GDM1 (cell line): Measurements from ENCODE around the gene KLHL13.
"Not testable (repeated sequence)": the region's sequence is repeated elsewhere in the genome, so short reads cannot be mapped to it uniquely, and the experiment has no call there.

ENCODE experiments used
- DNase-seq: peaks from one replicate; lab custom pipeline; 2025; lab: John Stamatoyannopoulos, UW

KLHL13 gene

DNA sequence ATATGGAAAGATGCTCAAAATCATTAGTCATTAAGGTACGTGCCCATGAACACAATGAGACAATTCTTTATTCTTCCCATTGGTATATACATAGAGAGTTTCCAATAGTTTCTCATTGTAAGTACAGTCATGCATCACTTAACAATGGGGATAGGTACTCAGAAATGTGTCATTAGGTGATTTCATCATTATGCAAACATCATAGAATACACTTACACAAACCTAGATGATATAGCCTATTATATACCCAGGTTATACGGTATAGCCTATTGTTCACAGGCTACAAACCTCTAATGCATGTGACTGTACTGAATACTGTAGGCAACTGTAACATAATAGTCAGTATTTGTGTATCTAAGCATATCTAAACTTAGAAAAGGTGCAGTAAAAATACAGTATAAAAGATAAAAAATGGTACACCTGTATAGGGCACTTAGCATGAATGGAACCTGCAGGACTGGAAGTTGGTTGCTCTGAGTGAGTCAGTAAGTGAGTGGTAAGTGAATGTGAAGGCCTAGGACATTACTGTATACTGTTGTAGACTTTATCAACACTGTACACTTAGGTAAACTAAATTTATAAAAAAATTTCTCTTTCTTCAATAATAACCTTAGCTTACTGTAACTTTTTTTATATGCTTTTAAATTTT lies 49.6 kb downstream of the KLHL13 start:
- DNase-seq: no peak

DNA sequence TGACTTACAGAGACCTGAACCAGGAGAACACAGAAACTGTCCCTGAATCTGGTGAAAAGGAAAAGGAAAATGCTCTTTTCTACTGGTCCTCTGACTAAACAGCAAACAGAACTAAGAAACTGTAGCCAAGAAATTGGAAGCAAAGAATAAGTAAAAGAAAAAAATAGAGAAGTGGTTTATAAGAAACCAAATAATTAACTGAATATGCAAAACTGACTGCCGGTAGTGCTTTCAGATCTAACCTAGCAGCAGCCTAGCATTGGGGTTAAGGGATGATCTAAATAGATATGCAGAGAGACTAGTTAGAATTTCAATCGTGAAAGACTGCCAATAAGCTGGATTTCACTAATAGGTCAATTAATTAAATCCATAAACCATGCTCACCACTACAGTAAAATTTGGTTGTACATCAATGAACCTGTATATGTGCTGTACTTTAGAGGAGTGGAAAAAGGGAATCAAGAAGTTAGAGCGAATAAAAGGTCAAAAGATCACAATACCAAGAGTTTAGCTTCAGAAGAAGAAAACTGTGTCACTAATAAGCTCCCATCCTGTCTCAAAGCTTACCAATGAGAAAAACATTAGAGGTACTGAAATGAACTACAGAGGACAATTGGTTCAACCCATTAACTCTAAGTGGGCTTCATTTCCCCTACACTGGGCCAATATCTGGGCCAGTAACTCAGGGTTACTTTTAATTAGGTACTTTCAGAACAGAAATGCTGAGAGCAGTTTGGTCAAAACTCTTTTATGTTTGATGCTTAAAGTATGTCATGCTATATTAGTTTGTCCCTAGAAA lies 53.6 kb downstream of the KLHL13 start:
- no peak for DNase-seq

DNA sequence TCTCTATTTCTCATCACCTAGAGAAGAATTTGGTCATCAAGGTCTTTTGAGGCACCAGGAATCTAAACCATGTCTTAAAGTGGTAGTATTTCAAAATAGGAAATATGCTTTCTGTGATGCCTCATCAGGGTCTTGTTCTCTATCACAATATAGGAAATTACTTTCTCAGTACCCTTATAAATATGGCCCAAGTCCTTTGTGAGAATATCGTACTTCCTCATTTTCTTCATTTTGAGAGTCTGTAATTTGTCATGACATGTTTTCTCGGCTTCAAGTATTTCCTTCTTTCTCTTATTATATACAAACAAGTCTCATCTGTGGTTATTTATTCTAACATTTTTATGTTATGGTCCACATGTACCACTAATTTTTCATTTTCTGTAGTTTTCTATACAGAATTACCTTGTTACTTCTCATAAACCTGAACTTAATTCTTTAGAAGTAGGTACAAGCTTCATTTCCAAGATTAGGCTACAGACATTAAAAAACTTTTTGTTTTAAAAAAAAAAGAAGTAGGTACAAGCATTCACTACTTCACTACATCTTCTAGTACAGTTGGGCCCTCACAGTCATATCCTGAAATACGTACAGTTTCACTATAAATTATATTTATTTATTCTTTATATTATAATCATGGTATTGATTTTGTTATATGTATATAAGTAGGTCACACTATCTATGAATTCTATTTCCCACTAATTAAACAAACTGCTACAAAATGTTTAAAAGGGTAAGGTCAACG lies 54.4 kb downstream of the KLHL13 start:
- no peak for DNase-seq

DNA sequence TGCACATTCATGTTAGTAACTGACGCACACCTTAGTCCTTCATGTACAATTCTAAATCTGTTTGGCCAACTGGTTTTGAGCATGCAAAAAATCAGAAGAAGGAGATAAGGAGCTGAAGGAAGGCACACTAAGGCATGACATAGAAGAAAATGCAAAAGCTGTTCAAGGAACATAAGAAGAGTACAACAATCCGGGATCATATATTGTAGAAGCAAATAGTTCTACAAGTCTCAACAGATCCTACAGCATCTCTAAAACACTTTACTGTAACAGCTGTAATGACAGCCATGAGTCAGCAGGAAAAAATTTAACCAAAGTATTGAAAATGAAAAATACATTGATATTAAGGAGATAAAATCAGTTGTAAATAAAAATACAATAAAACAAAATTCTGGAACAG lies 57.7 kb downstream of the KLHL13 start:
- DNase-seq: no peak

DNA sequence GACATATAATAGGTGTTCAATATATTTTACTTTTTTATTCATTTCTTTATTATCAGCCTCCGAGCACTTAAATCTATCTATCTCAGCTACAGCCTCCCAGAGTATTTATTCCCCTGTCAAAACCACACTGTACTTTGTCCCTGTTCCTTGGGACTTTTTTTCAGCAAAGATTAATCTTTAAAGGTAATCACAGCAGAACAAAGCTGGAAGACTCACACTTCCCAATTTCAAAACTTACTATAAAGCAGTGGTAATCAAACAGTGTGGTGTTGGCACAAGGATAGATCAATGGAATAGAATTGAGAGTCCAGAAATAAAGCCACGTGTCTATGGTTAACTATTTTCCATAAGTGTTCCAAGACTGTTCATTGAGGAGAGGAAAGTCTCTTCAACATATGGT lies 59.7 kb downstream of the KLHL13 start:
- no peak for DNase-seq

DNA sequence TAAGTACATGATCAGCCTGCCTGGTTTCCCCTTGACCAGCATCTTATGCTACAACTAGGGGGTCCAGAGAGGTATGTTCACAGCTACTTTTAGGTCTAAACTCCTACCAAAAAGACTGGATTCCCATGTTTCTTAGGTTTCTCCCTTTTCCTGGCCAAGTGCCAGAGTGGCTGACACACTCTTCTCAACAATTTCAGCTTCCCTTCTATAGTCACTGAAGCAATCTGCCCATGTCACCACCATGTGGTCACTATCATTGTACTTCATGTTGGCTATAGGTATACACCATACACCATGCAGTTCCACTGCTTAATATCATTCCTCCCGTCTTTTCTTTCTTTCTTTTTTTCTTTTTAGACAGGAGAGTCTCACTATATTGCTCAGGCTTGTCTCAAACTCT lies 66.9 kb downstream of the KLHL13 start:
- no peak for DNase-seq

DNA sequence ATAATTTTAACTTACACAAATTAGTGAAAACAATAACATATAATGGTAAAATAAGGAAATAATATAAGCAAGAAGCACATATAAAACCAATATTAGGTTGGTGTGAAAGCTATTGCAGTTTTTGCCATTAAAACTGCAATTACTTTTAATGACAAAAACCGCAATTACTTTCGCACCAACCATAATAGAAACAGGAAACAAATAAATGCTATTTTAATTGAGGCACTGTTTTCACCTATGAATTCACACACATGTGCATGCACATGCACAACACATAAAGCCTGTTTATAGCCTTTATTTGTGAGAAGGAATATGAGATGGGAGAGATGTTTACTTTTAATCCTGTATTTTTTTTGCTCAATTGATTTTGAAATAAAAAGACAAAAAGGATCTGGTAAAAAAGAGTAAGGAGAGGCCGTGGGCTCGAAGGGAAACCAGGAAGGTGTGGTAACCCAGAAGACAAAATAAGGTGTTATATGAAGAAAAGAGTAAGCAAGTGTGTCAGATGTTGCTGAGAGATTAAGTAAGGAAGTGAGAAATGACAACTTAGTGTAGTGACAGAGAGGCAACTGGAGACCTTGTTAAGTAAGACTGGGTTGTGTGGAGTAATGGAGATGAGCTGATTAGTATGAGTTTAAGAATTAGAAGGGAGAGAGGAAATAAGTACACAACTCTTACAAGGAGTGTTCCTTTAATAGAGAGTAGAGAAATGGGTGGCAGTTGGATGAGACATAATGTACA lies 69.0 kb downstream of the KLHL13 start:
- DNase-seq: no peak

DNA sequence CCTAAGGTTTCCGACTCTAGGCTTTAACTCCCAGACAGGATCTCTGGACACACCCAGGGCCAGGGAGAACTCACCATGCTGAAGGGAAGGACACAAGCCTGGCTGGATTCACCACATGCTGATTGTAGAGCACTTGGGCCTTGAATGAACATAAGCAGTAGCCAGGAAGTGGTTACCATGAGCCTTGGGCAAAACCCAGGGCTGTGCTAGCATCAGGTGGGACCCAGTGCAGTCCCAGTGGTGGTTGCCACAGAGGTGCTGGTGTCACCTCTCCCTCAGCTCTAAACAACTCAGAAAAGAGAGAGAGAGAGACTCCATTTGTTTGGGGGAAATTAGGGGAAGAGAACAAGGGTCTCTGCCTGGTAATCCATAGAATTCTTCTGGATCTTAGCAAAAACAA lies 77.0 kb downstream of the KLHL13 start:
- DNase-seq: no peak

DNA sequence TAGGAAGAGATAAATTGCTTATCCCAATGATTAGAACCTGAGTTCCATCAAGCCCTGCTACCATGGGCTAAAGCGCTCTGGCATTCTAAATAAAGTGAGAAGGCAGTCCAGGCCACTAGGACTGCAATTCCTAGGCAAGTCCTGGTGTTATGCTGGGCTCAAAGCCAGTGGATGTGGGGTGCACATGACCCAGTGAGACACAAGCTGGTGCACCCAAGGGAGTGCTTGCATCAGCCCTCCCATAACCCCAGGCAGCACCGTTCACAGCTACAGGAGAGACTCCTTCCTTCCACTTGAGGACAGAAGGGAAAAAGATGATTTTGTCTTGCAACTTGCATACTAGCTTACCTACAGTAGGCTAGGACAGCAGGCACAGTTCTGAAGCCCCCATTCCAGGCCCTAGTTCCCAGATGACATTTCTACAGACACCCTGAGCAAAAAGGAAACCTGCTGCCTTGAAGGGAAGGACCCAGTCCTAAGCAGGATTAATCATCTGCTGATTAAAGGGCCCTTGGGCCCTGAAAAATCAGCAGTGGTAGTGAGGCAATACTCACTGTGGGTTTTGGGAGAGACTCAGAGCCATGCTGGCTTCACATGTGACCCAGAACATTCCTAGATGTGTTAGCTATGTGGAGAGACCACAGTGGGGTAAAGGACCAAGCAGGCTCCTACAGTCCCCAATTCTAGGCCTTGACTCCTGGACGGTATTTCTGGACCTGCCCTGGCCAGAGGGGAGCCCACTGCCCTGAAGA lies 77.8 kb downstream of the KLHL13 start:
- no peak for DNase-seq

DNA sequence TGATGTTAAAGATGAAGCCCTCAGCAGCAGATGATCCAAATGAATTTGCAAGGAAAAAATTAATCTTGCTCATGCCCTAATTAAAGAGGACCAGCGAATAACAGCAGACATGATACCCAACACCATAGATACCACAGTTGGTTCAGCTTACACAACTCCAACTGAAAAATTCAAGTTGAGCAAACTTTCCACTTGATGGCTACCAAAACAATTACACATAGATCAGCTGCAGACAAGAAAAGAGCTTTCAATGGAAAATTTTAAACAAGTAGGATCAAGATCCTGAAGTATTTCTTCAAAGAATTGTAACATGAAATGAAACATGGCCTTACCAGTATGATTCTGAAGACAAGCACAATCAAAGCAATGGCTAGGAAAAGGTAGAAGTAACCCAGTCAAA lies 90.0 kb downstream of the KLHL13 start:
- DNase-seq: no peak

DNA sequence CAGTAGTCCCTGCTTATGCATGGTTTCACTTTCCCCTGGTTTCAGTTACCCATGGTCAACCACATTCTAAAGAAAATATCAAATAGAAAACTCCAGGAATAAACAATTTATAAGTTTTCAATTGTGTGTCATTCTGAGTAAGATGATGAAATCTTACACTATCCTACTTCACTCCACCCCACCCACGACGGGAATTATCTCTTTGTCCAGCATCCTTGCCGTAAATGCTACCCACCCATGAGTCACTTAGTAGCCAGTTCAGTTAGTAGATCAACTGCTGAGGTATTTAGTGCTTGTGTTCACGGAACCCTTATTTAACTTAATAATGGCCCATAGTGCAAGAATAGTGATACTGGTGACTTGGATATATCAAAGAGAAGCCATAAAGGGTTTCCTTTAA lies 91.4 kb downstream of the KLHL13 start:
- no peak for DNase-seq

DNA sequence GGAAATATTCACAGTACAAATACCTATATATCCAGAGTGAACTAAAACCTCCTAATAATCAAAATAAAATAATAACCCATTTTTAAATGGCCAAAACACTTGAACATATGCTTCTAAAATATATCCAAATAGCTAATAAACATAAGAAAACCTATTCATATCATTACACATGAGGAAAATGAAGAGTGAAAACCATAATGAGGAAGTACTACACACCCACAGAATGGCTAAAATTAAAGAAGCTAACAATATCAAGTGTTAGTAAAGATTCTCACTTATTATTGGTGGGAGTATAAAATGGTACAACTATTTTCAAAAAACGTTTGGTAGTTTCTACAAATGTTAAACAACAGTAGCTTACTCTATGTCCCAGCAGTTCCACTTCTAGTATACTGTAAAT lies 92.1 kb downstream of the KLHL13 start:
- DNase-seq: no peak

DNA sequence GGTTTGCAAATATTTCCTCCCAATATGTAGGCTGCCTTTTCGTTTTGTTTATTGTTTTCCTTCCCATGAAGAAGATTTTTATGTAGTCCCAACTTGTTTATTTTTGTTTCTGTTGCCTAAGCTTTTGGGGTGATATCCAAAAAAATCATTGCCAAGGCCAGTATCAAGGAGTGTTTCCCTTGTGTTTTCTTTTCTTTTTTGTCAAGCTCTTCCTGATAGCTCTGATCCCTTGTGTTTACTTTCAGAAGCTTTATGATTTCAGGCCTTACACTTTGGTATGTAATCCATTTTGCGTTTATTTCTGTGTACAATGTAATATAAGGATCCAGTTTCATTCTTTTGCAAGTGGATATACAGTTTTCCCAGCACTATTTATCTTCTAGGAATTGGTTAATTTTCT lies 93.9 kb downstream of the KLHL13 start:
- DNase-seq: no peak

DNA sequence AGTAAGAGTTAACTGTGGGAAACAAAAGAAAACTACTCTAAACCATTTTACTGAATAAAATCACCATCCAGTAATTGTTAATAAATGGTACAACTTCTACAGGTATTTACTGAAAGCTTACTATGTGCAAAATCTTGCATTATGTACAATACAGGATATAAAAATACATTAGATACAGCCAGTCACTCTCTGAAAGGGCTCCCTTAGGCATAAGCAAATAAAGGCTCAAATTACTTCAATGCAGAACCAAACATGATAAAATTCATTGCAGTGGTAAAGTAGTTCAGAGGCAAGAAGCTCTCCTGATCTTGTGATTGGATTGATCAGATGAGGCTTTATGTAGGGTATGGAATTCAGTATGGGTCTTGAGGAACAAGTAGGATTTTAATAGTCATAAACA lies 100.2 kb downstream of the KLHL13 start:
- DNase-seq: no peak

DNA sequence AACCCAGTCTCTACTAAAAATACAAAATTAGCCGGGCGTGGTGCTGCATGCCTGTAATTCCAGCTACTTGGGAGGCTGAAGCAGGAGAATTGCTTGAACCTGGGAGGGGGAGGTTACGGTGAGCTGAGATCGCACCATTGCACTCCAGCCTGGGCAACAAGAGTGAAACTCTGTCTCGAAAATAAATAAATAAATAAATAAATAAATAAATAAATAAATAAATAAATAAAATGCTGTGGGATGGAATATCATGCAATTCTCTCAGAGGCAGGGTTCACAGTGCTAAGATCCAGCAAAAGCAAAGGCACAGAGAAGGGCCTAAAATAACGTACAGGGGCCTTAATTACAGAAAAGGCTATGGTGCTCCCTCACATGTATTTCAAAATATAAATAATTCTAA lies 114.2 kb downstream of the KLHL13 start:
- DNase-seq: not testable (repeated sequence)

DNA sequence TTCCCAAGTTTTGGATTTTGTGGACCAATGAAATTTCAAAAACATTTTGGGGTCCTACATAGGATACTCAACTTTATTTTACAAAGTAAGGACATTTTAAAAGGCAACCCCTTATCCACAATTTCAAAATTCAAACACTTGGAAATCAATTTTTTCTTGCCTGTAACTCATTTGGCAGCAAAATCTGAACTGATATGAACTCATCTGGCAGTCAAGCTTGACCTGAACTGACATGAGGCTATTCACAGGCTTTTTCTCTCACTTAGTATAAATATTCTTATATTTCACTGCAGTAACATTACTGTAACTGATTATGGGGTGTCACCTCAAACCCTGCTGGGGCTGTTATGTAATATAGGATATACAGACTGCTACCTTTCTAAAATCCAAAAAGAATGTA lies 116.1 kb downstream of the KLHL13 start:
- no peak for DNase-seq

DNA sequence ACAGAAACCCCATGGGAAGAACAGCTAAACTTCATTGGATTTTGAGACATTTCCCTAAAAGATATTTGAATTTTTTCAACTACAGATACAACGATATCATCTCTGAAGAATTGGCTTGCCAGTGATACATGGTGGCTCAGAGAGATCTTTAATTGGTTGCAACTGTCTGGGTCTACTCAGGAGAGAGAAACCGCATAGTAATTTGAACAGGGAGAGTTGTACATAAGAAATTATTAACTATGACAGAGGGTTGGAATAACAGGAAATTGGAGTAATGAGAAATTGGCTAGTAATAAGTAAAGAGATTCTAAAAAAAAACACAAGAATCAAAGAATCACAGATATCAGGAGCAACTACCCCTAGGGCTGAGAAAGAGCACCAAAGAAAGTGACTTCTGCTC lies 118.4 kb downstream of the KLHL13 start:
- no peak for DNase-seq

DNA sequence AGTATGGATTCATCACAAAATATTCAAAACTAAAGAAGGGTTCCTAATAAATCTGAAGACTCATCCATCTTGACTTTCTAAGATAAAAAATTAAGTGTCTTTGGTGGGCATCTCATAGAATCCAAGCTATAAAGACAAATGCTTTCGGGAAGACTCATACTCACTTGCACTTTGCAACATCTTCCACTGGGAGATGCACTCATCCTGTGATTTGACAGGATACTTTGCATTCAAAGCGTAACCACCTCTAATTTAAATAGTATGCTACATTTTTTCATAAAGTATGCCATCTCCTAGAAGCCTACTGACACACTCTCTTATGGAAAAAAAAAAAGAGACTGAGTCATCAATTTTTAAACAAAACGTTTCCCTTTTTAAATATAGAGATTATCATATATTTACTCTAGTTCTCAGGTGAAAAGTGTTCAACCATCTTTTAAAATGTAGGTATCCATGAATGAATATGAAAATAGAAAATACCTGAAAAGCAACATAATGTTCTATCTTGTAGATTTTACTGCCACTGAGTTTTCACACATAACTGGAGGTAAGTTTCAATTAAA lies 119.6 kb downstream of the KLHL13 start:
- DNase-seq: no peak

DNA sequence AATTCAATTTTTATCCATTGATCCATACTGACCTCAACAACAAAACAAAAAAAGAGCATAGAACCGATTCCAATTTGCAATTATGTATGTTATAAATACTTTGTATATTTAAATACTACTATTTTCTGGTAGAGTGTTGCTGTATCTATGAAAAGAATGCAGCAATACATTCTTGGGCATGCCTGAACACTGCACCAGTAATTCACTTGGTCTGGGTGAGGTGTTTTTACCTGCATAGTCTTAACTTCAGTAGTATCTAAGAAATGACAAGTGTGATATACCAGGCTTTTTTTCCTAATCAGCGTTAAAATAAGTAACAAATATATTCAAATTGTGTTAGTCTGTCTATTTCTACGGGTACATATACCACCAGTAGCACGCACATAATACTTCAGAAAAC lies 120.2 kb downstream of the KLHL13 start:
- no peak for DNase-seq

DNA sequence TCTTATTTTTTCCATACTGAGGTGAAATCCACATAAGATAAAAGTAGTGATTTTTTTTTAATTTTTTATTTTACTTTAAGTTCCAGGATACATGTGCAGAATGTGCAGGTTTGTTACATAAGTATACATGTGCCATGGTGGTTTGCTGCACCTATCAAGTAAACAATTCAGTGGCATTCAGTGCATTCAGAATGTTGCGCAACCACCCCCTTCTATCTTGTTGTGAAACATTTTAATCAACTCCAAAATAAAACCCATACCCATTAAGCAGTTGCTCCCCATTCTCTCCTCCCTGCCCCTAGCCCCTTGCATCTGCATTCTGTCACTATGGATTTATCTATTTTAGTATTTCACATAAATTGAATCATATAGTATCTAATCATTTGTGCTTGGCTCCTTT lies 121.2 kb downstream of the KLHL13 start:
- no peak for DNase-seq

DNA sequence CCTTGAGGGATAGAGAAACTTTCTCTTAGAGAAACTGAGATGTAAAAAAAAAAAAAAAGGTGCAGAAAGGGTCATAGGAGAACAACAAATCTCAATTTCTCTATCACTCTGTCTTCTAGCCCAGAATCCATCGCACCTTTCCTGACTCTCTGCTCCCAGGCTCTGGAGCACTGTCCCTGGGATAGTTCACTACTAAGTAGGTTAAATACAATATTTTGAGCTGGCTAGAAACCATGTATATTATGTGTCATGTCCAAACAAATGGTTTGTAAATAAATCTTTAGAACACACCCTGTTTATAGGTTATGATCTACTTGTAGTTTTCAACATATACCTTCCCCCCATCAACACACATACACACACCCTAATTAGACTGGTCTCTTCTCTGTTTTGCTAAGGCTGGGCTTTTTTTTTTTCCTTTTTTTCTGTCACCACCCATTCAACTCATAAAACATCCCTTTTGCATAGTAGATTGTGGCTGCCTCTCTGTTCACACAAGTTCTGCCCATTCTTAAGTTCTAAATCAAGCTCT lies 124.4 kb downstream of the KLHL13 start:
- no peak for DNase-seq
